HG03521 (cell line): ENCODE measurements around the gene NTSR1.

Experiments used
- ATAC-seq: cut with Tn5 transposase; IDR thresholded peaks from one replicate; pipeline ENCODE4 v1.9.1; 2021; ENCODE audit warnings: mild to moderate bottlenecking, moderate library complexity; ENCODE audit not compliant: unreplicated experiment

NTSR1 gene

DNA sequence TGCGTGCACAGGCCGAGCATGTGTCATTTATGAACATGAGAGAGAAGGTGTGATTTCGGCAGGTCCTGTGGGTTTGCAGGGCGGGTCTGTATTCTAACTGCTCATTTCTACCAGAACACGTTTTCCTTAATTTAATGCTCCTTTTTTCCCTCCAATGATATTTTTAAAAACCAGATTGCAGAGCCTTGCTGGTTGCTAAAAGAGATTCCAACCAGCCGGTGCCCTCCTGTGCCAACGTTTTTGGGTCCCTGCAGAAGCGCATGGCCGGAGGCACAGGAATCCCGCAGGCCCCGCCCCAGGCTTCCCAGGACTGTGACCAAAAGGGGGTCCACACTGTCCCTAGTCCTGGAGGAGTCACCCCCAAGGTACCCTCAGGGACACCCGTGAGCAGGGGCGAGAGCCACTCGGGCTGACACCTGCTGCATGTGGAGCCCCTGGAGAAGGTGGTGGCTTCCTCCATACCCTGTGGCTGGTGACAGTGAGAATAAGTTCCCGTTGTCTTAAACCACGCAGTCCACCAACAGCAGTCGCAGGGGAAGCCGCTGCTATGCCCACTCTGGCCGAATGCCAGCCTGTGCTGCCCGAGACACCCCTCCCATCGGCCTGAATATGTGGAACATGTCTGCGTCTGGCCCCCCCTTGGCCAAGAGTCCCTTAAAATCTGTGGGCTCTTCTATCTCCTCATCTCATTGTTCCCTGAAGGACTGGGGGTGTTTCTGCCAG is 15.7 kb upstream of the NTSR1 start:
- ATAC-seq, result no peak

DNA sequence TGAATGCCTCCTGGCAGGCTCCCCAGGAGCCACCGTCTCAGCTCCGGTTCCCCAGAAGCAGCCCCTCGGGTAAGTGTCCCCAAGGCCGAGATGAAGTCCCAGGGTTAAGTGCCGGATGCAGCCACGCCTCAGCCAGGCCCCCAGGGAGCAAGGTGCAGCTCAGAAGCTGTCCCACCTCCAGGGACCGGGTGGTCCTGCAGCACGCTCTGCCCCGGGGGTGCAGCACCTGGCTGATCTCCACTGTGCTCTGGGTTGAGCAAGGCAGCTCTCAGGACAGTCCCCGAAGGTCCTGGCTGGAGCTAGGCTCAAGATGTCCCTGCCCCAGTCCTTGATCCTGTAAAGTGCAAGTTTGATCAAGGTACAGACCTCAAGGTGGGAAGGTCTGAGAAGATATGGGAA is 15.1 kb upstream of the NTSR1 start:
- ATAC-seq, result no peak

DNA sequence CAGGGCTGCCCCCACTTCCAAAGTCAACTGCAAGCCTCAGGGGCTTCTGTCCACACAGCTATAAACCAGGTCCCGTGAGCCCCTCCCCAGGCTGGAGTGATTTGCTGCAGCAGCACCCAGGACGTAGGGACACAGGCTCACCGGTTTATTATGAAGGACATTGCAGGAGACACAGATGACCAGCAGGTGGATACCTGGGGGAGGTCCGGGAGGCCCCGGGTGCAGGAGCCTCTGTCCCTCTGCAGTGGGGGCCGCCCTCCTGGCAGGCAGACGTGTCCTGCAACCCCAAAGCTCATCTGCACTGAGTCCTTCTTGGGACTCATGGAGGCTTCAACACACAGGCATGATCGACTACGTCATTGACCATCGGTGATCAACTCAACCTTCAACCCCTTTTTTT is 14.5 kb upstream of the NTSR1 start:
- no peak for ATAC-seq

DNA sequence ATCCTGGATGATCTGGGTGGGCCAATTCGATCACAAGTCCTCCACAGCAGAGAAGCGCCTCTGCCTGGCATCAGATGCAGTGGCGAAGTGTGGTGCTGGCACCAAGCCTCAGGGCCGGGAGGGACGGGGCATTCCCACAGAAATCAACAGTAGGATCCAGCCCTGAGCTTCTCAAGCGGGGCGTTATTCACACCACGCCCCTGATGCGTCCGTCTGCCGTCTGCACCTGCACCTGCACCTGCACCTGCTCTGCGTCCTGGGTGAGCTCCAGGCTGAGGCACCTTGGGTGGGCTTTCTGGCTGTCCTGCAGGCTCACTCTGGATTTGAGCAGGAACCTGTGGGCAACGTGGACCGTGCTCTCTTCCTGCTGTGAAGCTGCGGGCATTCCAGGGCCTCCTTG is 13.8 kb upstream of the NTSR1 start:
- no peak for ATAC-seq

DNA sequence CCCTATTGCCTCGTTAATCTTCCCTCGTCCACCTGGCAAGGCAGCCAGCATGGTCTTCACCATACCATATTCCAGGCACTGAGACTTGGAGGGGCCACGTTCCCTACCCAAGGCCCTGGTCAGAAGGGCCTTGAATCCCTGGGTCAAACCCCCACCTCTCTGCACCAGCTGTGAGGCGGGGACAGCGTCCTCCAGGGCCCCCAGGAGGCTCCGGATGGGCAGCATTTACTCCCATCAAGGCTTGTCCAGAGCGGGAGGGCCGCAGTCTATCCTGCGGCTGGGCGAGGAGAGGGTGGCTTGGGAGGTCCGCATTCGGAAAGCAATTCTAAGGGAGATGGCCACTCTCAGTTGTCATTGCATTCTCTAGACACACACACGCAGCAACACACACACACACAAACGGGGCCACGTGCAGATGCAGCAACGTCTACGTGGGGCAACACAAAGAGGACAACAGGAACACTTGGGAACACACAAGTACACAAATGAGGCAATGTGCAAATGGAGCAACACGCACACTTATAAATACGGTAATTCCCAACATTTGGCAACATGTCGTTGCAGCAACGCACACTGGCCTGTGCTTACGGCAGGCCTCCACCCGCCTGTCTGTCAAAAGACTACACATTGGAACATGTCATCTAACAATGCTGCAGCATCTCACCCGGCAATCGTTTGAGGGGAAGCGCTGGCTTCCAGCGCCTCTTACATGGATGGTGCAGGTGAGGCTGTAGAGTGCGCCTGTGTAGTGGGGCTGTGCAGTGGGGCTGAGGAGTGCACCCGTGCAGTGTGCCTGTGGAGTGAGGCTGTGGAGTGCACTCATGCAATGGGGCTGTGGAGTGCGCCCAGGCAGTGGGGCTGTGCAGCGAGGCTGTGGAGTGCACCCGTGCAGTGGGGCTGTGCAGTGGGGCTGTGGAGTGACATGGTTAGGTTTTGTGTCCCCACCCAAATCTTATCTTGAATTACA is 12.9 kb upstream of the NTSR1 start:
- ATAC-seq, result no peak

DNA sequence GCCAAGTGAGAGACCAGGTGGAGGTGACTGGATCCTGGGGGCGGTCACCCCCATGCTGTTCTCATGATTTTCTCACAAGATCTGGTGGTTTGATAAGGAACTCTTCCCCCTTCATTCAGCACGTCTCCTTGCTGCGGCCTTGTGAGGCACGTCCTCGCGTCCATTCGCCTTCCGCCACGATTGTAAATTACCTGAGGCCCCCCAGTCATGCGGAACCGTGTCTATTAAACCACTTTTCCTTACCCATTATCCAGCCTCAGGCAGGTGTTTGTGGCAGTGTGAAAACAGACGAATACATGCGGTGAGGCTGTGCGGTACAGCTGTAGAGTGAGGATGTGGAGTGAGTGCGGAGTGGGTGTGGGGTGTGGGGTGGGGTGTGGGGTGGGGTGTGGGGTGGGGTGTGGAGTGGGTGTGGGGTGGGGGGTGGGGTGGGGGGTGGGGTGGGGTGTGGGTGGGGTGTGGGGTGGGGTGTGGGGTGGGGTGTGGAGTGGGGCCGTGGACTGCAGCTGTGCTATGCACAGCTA is 12.1 kb upstream of the NTSR1 start:
- no peak for ATAC-seq

DNA sequence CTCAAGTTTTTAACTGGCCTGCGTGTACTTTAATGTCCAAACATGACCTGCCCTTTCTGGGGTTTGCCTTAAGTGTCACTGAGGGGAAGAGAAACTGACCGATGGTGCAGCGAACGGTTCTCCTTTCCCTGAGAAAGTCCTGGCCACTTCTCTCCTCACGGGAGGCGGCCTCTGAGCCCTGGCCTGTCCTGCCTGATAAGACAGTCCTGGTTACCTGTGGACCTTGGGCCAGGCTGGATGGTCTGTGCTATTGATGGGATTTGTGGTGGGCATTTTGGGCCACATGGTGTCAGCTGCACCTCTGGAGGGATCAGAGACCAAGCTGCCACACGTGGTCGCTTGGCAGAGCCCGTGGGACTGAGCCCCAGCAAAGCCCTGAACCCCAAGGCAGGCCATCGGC is 11.6 kb upstream of the NTSR1 start:
- no peak for ATAC-seq

DNA sequence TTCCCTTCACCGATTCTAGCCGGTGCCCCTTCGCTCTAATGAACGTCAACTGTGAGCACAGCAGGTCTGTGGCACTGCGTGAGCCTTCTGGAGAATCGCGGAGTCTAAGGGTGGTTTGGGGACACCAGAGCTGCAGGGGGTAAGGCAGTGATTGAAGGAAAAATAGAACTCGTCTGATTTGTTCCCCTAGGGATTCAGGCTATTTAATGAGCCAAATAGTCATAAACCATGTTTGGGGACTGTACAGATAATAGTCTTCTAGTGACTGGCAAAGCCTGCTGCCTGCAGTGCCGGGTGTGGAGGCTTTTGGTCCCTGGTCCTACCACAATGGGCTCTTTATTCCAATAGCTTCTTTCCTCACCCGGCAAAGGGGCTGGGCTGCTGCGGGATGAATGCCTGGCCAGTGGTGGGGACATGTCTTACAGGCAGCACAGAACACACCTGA is 11.1 kb upstream of the NTSR1 start:
- ATAC-seq, result no peak

DNA sequence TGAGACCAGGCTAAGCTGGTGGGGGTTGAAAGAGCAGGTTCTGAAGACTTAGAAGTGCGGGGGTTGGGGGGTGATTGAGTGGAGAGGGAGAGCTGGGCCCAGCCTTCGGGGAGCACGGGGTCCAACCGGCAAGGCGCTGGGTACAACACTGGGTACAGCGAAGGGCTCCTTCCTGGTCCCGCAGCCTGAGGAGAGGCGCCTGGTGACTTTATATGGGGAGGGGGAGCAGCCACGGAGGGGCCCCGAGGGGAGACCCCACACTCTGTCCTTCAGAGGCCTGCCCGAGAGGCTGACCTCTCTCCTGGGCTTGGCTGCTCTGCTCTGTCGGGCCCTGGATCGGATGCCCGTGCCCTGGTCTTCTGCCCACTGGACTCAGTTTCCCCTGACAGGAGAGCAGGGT is 10.4 kb upstream of the NTSR1 start:
- no peak for ATAC-seq

DNA sequence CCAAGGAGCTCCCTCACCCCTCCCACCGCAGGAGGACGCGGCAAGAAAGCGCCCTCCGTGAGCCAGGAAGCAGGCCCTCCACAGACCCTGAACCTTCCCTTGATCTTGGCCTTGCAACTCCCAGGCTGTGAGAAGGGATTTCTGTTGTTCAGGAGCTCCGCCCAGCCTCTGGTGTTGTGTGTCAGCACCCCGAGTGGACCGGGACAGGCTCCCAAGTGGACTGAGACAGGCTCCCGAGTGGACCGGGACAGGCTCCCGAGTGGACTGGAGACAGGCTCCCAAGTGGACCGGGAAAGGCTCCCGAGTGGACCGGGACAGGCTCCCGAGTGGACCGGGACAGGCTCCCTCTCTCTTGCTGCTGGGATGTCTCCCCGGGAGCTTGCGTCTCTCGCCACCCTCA is 9.3 kb upstream of the NTSR1 start:
- no peak for ATAC-seq

DNA sequence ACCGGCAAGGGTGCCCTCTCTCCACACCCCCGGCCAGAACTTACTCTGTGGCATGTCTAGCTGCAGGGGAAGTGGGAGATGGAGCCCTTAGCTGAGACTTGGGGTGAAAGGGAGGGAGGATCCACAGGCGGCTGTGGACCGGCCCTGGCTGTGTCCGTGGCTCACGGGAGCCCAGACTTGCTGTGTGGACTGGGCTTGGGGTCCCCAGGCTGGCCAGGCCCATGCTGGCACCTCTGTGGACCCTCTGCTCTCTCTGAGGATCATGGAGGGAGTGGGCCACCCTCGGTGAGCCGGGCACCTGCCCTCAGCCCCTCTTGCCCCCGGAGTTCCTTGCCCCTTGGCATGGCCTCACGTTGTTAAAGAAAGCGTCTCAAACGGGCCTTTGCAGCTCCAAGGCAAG is 8.9 kb upstream of the NTSR1 start:
- no peak for ATAC-seq

DNA sequence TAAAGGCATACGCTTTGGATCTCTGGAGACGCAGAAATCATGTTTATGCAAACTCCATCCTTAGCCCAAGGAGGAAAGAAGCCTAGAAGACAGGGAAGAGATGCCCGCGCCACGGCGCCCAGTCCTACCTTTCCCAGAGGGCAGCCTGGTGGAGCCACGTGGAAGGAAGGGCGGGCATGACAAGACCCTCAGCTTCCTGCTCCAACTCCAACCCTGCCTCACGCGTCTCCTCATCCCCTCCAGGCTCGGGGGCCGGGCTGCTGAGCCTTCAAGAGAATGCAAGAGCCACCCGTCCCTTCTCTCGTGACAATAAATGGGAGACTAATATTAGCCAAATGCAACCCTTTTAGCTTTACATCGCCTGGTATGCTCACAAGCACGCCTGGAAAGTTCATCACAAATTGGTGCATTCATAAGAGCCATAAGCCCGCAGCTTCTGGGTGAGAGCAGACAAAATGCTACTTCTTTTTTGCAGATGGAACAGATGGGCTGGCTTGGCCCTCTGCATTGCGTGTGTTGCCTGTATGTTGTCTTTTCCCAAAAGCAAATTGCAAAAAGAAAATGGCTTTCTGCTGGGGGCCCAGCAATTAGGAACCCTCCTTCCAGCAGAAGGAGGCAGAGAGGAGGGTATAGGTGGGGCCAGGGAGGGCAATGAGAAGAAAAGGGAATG is 8.2 kb upstream of the NTSR1 start:
- ATAC-seq, result no peak

DNA sequence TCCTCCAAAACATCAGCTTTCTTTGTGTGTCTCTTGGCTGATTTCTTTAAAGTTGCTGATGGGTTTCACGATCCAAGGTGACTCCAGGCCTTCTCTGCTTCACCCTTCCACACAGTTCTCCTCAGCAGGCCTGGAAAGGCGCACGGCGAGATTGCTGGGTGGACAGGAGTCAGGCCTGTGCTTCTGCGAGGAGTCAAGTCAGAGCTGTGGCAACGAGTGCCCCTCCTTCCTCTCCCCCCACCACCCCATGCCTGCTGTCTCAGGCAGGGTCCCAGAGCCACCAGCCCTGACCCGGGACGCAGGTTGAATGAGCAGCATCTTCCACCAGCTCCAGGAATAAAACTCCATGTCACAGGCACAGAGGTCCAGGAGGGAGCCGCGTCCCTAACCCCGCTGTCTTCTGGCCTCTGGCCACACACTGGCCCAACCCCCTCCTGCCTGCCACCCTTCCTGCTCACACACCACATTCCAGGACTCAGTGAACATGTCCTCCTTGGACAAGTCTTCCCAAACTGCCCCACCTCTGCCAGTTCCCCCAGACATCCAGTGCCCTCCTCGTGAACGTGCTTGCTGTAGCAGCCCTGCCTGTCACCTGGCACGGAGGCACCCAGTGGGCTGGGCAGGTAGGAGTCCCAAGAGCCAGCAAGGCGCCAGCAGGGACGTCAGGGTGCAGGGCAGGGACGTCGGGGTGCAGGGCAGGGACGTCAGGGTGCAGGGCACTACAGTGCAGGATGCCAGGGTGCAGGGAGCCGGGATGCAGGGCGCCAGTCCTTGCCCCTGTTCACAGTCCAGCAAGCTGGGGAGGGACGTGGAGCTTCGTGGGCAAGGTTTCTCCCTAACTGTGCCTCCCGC is 7.2 kb upstream of the NTSR1 start:
- ATAC-seq, result no peak

DNA sequence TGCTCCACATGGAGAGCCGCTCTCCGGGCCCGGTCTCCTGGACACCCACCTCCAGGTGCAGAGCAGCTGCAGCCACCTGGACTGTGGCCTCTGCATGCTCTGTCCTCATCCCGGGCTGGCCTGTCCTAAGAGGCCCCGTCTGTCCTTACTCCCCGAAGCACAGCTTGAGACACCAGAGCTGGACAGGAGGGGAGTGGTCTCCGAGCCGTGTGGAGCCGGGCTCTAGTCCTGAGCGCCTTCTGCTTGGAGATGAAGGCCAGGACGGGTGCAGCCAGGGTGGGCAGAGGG is 6.7 kb upstream of the NTSR1 start:
- no peak for ATAC-seq

DNA sequence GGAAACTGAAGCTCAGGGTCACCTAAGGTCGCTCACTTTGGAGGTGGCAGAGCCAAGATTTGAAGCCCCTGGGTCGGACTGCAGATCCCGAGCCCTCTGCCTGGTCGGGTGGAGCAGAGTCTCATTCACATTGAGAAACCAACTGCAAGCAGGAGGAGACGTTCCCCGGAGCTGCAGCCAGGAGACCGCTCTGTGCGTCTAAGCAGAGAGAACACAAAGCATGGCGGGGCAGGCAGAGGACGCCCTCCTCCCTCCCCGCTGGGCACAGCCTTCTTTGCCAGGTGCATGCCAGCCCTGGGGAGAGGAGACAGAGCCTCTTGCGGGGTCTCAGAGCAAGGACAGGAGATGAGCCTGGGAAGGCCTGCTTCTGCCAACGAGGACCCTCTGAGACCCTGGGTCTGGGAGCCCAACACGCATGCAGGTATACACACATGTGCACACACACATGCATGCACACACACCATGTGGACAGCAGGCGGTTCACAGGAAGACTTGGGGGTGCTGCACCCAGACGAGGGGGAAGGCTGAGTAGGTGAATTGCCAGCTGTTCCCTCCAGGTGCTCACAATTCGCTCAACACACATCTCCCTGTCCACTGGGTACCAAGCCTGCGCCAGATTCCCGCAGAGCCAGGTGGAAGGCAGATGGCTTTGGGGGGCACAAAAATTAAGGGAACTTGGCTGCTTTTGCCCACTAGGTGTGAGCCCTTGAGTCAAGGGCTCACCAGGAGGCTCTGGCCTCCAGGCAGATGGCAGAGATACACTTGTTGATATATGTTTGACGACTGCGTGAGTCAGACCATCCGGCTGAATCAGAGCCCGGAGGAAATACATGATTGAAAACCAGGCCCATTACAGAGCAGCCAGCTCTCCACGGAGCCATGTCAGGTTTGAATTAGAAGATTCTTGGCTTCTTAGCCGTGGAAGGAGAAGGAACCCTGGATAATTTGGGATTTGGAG is 5.5 kb upstream of the NTSR1 start:
- no peak for ATAC-seq

DNA sequence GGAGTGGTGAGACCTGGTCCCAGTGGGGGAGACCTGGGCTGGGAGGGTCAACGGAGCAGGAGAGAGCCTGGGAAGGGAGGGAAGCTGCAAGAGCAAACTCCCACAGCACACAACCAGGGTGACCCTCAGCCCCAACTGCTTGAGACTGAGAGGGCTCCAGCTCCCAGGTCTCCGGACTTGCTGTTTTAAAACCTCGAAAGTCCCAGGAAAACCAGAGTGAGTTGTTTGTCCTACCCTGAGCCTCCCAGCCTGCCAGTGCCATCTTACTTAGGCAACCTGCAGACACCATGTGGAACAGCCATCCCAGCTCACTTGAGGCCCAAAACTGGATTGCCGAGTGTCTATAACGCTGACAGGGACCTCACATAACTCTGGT is 4.8 kb upstream of the NTSR1 start:
- ATAC-seq, result no peak

DNA sequence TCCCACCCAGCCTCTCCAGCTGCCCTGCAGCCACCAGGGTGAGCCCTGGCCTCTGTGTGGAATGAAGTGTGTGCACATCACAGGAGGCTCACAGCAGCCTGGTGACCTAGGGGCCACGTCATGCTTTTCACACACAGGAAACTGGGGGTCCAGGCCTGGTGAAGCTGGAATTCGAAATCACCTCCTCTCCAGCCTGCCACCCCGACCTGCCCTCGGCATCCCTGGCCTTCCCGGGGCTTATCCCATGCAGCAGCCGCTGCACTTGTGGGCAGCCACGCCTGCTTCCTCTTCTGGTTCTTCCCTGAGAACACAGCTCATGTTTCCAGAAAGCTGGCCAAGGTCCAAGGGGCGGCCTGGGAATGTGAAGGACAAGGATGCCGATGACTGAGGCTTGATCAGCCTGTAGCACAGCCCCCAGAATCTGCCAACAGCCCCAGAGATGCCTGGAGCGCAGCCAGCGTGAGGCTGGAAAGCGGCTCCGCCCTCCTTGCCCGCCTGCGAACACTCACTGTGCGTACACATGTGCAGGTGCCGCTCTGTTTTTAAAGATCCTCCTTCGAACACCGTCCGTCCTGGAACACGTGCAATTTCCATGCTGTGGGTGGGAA is 4.2 kb upstream of the NTSR1 start:
- ATAC-seq, result no peak

DNA sequence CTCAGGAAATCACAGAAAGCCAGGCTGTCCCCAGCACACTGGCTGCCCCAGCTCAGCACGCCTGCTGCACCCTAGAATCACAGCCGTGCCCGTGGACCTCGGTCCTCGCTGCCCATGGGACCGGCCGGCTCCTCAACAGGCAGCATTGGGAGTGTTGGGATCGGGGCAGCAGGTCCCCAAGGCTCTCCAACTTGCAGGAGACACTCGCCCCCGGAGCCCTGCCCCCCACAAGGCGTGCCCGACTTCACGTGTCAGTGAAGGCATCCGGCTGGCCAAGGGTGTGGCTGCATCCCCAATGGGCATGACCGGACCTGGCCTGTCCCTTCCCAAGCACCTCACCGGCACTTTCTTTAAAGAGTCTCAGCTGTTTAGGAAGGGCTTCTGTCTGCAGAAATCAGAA is 3.0 kb upstream of the NTSR1 start:
- no peak for ATAC-seq

DNA sequence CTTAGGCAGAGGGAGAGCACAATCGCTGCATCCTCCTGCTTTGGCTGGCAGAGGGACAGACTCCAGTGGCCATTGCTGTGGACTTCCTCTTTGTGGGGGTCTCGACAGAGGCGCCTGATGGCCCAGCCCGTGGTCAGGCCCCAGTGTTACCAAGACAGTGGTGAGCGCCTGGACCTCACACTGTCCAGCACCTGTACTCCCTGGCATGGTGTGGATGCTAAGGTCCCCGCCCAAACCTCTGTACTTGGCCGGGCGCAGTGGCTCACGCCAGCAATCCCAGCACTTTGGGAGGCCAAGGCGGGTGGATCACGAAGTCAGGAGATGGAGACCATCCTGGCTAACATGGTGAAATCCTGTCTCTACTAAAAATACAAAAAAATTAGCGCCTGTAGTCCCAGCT is 2.3 kb upstream of the NTSR1 start:
- ATAC-seq, result no peak
